Body of pancreas (tissue), 4 donors: ENCODE measurements around the gene ADGRD2.

Experiments
- CTCF ChIP-seq, 7 experiments: fragments of 450-650 bp in 4 of 7; fragments of 200-600 bp in 3 of 7; sonication (generic) in 3 of 7; IDR thresholded peaks; one replicate each; pipeline ENCODE4 v1.5.1; 2016 to 2019; ENCODE audit warnings: antibody characterized with exemption in 7 of 7
- POLR2A ChIP-seq, 3 donors: fragments of 450-650 bp; IDR thresholded peaks; one replicate each; pipeline ENCODE4 v1.6.1; 2016; ENCODE audit warnings: antibody characterized with exemption in 3 of 3, mild to moderate bottlenecking in 2 of 3

GRCh38 chr9:124448019-124448418 lies 2.2 kb upstream of the ADGRD2 start:
- TF ChIP-seq CTCF (IDR thresholded peaks at IDR 0.05) (no peak), POLR2A (IDR thresholded peaks at IDR 0.05) (no peak)
